Epithelial cell of esophagus (primary cell): ENCODE data around the gene MBD3L1.

Experiments used
- DNase-seq: peaks from one replicate; pipeline ENCODE4 v3.0.0; 2010; ENCODE audit warnings: low read depth
- H3K4me3 ChIP-seq: 2 replicates; pipeline ENCODE4 v1.5.1; 2011; ENCODE audit warnings: mild to moderate bottlenecking, low read length, control low read depth
- TF ChIP-seq, protein P1 (sequence below): IDR thresholded peaks from 2 replicates; pipeline ENCODE4 v1.5.1; 2011; ENCODE audit warnings: low read depth, mild to moderate bottlenecking, low read length, control low read depth, inconsistent platforms; ENCODE audit not compliant: insufficient read depth; ENCODE audit errors: missing control alignments

The MBD3L1 gene

DNA sequence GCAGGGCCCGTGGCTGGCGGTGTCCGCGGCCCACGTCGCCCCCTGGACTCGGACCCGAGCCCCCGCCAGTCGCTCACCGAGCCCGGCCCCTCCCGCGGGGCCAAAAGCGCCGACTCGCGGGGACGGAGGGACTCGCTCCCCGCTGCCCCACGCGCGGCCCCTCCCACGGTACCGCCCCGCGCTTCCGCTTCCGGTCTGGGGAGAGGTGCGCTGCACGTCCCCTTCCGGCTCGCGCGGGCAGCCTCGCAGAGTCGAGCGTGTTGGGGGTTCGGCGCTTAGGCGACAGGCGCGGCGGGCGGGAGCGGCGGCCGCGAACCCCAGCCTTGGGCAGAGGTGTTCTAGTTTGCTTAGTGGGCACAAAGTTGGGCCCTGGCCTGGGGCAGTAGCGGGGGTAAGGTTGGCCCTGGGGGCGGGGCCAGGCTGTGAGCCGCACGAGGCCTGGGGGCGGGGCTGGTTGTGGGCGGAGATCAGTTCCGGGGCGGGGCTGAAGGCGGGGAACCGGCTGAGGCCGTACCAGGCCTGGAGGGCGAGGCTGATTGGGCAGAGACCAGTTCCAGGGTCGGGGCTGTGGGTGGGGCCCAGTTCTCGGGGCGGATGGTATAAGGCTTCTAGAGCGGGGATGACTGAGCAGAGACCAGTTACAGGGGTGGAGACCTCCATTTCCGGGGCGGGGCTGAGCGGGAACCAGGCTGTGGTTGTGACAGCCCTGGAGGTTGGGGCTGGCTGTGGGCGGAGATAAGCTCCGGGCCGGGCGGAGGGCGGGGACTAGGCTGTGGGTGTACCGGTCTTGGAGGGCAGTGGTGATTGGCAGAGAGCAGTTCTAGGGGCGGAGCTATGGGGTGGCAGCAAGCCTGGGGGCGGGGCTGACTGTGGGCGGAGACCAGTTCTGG lies at the start of gene MBD3L1, which contains the start of gene ZNF558:
Gene MBD3L1 (plus strand): TSS at position 246 of the 890 bp plus-strand sequence. CDS start 10,302 bp downstream, outside the sequence.
Gene ZNF558 (minus strand): TSS at position 173 of the 890 bp plus-strand sequence. CDS start 9,645 bp downstream, outside the sequence.
- peak within 1 kb of the TSS; percentile 77 for H3K4me3 ChIP-seq
- DNase-seq: peak; percentile 97
- TF ChIP-seq, protein P1, sequence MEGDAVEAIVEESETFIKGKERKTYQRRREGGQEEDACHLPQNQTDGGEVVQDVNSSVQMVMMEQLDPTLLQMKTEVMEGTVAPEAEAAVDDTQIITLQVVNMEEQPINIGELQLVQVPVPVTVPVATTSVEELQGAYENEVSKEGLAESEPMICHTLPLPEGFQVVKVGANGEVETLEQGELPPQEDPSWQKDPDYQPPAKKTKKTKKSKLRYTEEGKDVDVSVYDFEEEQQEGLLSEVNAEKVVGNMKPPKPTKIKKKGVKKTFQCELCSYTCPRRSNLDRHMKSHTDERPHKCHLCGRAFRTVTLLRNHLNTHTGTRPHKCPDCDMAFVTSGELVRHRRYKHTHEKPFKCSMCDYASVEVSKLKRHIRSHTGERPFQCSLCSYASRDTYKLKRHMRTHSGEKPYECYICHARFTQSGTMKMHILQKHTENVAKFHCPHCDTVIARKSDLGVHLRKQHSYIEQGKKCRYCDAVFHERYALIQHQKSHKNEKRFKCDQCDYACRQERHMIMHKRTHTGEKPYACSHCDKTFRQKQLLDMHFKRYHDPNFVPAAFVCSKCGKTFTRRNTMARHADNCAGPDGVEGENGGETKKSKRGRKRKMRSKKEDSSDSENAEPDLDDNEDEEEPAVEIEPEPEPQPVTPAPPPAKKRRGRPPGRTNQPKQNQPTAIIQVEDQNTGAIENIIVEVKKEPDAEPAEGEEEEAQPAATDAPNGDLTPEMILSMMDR: no peak

DNA sequence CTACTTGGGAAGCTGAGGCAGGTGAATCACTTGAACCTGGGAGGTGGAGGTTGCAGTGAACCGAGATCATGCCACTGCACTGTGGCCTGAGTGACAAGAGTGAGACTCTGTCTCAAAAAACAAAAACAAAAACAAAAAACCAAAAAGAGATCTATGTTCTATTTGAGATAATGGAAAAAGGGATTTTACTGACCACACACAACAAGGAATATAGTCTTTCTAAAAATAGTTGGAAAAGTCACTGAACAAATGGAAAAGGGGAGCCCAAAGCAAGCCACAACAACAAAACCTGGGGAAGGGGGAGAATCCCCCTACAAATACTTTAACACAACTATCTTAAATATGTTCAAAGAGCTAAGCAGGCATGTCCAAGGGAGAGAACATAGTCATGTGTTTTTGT lies 37.4 kb upstream of the MBD3L1 start:
- H3K4me3 ChIP-seq: no peak overlapping the region
- no peak for DNase-seq
- TF ChIP-seq, protein P1: no peak

DNA sequence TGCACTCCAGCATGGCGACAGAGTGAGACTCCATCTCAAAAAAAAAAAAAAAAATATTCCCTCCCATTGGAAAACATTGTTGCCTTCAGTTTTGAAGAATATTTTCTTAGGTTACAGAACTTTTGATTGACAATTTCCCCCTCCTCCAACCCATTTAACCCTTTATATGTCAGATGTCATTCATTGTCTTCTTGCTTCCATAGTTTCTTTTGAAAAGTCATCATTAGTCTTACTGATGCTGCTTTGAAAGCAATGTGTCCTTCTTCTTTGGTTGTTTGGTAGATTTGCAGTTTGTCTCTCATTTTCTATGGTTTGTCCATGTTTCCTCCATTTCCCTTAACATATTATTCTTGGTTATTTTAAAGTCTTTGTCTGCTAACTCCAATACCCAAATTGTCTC lies 25.5 kb upstream of the MBD3L1 start:
- no peak for DNase-seq
- no peak overlapping the region for H3K4me3 ChIP-seq
- TF ChIP-seq, protein P1: no peak

DNA sequence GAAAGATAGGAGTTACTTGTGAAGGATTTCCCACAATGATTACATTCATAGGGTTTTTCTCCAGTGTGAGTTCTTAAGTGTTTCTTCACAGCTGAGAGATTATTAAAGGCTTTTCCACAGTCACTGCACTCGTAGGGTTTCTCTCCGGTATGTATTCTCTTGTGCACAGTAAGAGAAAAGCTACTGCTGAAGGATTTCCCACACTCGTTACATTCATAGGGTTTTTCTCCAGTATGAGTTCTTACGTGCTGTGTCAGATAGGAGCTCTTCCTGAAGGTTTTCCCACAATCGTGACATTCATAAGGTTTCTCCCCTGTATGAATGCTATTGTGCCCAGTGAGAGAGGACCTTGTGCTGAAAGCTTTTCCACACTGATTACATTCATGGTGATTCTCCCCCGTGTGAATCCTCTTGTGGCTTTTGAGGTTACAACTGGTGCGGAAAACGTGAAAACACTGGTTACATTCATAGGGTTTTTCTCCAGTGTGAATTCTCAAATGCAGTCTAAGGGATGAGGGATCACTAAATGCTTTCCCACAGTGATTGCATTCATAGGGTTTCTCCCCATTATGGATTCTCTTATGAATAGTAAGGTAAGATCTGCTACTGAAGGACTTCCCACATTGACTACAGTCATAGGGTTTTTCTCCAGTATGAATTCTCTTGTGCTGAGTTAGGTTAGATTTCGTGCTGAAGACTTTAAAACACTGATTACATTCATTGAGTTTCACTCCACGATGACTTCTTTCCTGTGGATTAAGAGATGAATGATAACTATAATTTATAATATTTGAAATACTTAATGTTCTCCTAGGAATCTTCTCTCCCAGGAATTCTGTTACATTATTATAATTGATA lies 20.6 kb upstream of the MBD3L1 start:
- H3K4me3 ChIP-seq: no peak overlapping the region
- DNase-seq: no peak
- TF ChIP-seq, protein P1: no peak

DNA sequence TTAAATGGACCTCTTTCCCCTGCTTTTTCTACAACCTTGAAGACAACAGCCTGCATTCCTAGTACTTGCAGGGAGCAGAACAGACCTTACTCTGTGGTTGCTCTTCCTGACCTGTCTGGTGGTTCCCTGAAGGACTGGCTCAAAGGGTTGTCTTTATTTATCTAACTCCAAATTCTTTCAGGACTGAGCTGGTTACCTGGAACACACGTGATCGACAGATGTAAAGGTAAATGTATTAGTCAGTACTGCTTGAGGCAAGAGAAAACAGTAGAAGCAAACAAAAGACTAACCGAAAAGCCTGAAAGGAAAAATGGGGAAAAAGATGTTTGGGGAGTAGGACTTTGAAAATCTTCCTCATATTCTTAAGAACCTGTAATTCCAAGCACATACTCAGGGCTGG lies 18.0 kb upstream of the MBD3L1 start:
- peak; percentile 41 for DNase-seq
- TF ChIP-seq, protein P1: no peak
- H3K4me3 ChIP-seq: no peak overlapping the region

DNA sequence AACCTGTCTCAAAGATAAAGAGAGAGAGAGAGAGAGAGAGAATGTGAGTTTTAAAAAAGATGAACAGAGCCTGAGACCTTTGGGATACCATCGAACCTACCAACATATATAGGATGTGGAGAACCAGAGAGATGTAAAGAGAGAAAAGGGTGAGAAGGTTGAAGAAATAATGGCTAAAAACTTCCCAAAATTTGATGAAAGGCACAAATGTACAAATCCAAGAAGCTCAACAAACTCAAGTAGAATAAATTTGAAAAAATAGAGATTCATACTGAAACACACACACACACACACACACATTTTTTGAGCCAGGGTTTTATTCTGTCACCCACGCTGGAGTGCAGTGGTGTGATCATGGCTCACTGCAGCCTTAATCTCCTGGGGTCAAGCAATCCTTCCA lies 16.4 kb upstream of the MBD3L1 start:
- no peak overlapping the region for H3K4me3 ChIP-seq
- no peak for DNase-seq
- TF ChIP-seq, protein P1: no peak
